ENCODE measurements around the gene SLC47A2.

SLC47A2 gene

GRCh38 chr17:19747159-19747719 is 30.9 kb upstream of the SLC47A2 start:
- DNase-seq: no peak

DNA sequence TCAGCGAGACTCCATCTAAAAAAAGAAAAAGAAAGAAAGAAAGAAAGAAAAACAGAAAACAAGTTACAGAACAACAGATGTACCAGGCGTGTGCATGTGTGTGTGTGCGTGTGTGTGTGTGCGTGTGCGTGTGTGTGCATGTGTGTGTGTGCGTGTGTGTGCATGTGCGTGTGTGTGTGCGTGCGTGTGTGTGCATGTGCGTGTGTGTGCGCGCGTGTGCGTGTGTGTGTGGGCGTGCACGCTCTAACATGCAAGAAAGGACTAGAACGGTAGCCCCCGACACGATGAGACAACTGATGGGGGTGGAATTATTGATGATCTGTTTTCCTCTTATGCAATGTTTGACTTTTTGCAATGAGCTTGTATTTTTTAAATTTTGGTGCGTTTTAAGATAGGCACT is 30.1 kb upstream of the SLC47A2 start:
- DNase-seq: no peak

GRCh38 chr17:19744922-19745757 is 28.8 kb upstream of the SLC47A2 start:
- peak; percentile 22 for DNase-seq

GRCh38 chr17:19744492-19744891 is 28.1 kb upstream of the SLC47A2 start:
- DNase-seq: no peak

DNA sequence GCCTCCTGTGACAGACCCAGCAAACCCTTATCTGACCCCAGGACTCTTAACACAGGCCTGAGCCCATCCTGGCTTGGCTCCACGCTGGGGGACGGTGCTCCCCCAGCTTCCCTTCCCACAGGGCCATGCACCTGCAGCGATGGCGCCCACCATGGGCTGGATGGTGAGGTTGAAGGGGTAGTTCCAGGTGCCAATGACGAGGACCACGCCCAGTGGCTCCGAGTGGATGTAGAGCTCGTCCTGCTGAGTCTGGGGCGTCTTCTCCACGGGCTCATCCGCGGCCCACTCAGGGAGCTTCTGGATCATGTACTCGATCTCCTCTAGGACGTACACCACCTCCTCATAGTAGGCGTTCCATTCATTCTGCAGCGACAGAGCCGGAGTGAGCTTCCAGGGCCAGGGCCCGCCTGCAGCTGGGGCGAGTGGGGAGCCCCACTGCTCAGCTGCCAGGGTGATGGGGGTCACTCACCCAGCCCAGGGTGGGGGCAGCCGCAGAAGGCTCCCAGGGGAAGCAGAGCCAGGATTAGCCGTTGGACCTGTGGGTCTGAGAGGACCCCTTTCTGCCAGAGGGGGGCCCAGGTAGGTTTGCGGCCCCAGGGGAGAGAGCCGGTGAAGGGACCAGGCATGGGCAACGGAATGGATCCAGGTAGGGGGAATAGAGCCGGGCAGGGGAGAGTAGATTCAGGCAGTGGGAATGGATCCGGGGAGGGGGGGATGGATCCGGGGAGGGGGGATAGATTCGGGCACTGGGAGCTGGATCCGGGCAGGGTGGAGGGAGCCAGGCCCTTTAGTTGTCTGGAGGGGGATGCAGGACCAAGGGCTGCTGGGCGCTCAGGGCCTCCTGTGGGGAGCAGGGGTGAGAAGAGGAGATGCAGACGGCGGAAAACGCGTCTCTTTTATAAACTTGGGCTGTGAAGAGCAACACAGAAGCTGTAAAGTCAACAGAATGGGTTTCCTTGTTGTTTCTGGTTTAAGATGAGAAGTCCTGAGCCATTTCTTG is 27.0 kb upstream of the SLC47A2 start:
- no peak for DNase-seq

- no peak for DNase-seq
Observed at GRCh38 chr17:19742495-19742894, 26.1 kb upstream of the SLC47A2 start.

DNA sequence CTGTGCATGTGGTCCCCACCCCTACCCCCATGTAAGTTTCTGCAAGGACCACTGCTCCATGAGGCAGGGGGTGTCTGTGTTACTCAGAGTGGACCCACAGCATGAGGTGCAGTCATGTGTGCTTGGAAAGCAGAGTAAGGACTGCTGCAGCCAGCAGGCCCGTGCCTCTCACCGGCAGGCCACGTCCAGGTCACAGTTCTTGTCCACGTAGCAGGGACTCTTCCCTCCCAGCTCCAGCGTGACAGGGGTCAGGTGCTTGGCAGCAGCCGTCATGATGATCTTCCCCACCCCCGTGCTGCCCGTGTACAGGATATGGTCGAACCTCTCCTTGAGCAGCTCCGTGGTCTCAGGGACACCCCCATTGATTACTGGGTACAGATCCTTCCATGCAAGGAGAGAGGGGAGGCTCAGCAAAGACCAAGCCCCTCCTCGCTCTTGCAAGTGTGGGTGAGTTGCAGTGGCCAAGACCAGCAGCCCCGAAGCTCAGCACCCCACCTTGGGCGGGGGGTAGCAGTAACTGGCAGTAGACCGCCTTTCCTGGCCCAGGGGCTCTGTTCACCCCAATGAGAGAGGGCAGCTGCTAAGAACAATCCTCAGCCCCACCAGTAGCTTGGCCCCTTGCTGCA is 25.6 kb upstream of the SLC47A2 start:
- DNase-seq: no peak

DNA sequence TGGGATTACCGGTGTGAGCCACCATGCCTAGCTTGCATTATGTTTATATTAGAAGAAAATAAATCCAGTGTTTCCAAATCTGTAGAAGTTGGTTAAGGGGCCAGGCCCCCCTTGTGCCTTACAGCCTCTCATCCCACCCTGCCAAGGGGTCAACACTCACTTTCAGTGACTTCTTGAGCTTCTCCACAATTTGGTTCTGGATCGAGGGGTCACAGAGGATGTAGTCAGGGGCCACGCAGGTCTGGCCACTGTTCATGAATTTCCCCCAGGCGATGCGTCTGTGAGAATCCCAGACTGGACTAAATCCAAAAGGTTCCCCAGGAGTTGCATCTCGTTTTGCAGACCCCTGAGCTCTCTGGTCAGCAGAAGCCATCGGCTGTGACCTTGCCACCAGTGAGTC is 24.5 kb upstream of the SLC47A2 start:
- DNase-seq: no peak

GRCh38 chr17:19739241-19740201 is 23.1 kb upstream of the SLC47A2 start:
- DNase-seq: no peak

- no peak for DNase-seq
Observed at GRCh38 chr17:19738757-19739156, 22.4 kb upstream of the SLC47A2 start.

DNA sequence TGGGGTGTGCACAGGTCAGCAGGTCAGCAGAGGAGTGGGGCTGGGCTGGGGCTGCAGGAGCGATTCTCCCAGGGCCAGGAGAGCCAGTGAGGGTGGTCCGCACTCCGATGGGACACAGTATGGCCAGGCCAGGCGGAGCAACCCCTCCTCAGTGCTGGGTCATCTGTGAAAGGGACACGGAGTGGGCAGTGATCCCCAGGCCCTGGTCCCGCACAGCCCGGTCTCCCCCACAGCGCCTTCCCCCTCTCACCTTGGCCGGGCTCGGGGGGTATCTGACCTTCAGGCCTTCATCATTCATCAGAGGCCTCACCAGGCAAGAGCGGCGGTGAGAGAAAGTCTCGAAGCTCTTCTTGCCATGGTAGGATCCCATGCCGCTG is 21.7 kb upstream of the SLC47A2 start:
- no peak for DNase-seq

- no peak for DNase-seq
Observed at GRCh38 chr17:19737305-19738072, 21.1 kb upstream of the SLC47A2 start.

DNA sequence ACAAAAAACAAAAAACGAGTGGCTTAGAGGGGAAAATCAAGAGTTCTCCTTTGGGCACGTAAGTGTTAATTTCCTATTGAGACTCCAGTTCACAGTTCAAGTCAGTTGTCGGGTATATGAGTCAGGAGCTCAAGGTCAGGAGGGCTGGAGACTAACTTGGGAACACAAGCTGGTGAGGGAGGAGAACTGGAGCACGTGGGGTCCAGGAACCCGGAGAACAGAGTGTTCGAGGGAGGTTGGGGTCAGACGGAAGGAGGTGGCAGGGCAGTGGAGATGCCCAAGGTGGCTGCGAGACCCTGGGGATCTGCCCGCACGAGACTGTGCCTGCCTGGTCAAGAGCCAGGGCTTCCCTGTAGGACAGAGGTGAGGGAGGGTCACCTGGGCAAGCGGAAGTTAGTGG is 19.7 kb upstream of the SLC47A2 start:
- DNase-seq: no peak

DNA sequence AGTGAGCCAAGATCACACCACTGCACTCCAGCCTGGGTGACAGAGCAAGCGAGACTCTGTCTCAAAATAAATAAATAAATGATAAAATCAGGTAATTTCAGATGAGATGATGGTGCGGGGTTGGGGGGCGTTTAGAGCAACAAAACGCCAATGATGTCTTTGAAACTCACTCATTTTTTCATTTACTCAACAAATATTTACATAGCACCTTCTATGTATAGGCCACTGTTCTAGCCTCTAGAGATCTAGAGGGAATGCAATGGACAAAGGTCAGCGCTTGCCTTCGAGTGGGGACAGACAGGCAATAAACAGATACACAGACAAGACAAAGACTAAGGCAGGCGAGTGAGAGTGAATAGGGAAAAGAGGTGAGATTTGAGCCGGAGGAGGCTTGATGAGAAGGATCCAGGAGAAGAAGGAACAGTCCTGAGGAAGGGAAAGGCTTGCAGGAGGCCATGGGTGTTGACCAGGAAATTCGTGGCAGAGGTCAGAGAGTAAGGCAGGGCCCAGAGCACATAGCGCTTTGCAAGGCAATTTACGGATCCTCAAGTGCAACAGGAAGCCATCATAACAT is 17.7 kb upstream of the SLC47A2 start:
- no peak for DNase-seq

- no peak for DNase-seq
Observed at GRCh38 chr17:19731626-19732025, 15.2 kb upstream of the SLC47A2 start.

DNA sequence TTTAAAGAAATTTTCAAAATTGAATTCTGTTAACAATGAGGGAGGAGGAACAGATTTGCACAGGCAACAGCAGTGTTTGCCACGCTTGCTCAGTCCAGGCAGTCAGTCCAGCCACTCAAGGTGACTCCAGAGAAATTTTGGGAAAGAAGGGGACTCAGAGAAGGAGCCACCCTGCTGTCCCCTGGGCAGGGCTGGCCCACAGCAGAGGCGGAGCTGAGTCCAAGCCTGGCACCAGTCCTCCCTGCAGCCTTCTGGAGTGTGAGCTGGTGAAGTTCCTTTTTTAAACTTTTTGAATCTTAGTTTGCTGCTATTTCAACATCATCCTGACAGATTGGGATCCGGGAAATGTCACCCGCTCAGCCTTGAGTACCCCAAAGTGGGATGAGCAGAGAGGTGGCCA is 14.5 kb upstream of the SLC47A2 start:
- DNase-seq: no peak

GRCh38 chr17:19729900-19730299 is 13.5 kb upstream of the SLC47A2 start:
- no peak for DNase-seq

- no peak for DNase-seq
Observed at GRCh38 chr17:19728084-19728495, 11.7 kb upstream of the SLC47A2 start.

DNA sequence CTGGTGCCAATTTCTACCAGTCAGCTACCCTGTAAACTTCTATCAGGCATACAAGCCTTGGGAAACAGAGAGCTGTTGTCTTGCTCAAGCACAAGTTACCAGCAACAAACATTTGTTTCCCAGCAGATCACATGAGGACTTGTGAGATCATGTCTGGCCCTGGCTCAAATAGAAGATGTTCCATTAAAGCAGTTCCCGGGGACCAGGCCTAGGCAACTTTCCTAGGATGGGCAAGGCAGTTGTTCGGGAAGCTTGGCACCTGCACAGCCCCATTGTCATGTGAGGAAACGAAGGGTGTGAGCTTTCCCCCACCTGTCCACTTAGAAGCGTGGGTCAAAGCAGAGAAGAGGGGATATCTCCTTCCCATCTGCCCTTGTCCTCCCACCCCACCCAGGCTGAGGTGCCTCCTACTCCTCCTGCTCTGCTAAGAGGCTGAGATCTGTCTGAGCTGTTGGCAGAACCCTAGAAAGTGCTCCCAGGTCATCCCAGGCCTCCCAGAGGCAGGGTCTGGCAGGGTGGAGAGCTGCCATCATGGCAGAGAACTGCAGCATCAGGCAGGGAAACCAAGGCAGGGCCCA is 11.2 kb upstream of the SLC47A2 start:
- no peak for DNase-seq

Measured in NCI-H2227 treated with DMSO at 0.1 percent for 48 hours (cell line).